NCI-H1105 (cell line): ENCODE measurements around the gene ZNF662.

Experiments used
- DNase-seq: peaks from one replicate; lab custom pipeline; 2025; lab: John Stamatoyannopoulos, UW

The ZNF662 gene

DNA sequence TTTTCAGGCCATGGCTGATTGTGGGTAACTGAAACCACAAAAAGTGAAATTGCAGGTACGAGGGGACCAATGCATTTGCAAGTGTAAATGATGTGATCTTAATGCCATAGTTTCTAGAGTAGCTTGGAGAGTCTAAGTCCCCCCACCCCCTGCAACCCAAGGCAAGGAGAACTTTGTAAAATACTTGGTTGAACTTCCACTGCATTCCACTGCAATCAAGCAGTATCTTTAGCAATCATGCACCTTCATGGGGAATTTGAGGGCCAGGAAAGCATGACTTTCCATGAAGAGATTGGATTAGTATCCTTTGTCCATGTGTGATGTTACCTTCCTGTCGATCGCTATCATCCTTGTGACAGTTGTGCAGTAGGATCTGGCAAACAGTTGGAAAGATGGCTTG lies 18.9 kb upstream of the ZNF662 start:
- no peak for DNase-seq

- no peak for DNase-seq
Measured at GRCh38 chr3:42891042-42891441, 14.9 kb upstream of the ZNF662 start.

GRCh38 chr3:42892169-42892568 lies 13.8 kb upstream of the ZNF662 start:
- no peak for DNase-seq

DNA sequence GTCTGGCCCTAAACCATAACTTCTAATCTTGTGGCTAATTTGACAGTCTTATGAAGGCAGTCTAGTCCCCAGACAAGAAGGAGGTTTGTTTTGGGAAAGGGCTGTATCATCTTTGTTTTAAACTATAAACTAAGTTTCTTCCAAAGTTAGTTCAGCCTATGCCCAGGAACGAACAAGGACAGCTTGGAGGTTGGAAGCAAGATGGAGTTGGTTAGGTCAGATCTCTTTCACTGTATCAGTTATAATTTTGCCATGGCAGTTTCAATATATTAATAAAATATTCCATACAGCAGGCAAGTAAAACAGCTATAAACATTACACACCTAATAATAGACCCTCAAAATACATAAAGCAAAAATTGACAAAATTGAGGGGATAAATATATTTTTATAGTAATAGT lies 13.1 kb upstream of the ZNF662 start:
- DNase-seq = no peak

DNA sequence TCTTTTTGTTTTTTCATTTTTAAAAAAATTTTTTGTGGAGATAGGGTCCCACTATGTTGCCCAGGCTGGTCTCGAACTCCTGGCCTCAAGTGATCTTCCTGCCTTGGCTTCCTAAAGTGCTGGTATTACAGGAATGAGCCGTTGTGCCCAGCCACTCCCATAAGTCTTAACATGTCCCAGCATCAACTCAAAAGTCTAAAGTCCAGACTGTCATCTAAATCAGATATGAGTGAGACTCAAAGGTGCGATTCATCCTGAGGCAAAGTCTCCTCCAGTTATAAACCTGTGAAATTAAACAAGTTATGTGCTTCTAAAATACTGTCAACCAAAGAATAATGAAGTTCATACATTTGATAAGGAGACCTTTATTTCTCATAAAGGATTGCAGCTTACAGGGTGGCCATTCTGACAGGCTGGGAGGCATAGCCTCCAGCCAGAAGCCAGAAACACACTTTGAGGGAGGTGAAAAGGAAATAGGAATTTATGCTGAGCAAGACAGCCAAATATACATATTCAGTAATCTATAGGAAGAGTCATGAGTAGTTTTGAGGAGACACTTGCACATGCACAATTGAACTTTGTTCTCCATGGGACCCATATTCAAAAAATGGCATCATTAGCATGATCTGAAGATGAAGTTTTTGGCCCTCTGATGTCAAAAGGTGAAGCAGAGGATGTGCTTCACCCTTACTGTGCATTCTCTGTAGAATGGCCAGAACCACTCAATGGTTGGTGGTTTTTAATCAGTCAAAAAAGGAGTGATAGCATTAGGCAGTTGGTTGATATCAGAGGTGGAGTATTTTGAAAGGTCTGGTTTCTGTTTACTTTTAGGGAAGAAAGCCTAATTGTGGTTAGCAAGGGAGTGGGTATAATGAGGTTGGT lies 11.0 kb upstream of the ZNF662 start:
- peak; percentile 4 for DNase-seq

DNA sequence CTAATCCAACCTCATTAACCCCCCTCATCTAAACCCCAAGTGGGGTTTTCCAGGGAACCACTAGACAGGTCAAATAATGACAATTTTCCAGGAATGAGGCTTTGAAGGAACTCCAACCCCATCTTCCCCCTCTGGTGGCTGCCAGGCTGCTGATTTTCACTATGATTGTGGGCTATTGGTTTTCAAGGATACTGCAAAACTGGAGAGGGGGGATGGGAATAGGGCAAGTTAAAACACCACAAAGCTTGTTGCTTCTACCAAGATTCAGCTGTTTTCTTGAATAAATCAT lies 10.4 kb upstream of the ZNF662 start:
- DNase-seq = no peak

GRCh38 chr3:42898896-42899675 lies 6.9 kb upstream of the ZNF662 start:
- no peak for DNase-seq

DNA sequence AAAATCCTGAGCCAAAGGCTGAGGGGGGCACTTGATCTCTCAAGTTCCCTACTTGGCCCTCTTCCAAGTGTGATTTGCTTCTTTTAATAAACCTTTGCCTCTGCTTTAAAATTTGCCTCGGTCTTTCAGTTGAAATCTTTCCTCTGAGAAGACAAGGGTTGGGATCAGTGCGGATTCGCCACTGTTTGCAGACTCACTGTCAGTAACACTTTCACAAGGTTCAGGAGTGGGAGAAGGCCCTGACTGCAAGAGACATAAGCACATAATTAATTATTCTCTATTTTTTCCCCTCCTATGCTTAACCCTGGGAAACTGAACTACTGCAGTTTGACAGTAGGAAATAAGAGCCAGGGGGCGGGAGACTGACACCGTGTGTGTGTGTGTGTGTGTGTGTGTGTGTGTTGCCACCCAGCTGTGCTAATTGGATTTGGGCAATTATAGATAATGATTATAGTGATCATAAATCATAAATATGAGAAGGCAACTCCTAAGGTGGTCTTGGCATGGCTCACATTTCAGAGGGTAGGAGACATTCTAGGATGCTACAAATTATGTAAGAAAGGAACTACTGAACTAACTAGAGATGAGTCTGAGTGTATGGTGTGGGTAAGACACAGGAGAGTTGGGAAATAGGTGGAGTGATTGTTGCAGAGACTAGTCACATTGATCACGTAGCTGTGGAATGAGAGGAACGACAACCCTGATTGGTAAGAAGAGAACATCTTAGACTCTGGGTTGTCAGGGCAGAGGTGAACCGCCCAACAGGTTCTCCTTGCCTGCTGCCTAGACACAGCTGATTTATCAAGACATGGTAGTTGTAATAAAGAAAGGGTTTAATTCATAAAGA lies 5.5 kb upstream of the ZNF662 start:
- peak; percentile 7 for DNase-seq

DNA sequence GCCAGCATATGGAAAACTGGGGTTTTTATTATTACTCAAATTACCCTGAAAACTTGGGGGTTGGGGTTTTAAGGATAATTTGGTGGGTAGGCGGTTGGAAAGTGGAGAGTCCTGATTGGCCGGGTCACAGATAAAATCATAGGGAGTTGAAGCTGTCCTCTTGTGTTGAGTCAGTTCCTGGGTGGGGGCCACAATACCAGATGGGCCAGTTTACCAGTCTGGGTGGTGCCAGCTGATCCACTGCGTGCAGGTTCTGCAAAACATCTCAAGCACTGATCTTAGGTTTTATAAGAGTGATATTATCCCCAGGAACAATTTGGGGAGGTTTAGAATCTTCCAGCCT lies 4.9 kb upstream of the ZNF662 start:
- DNase-seq = no peak

DNA sequence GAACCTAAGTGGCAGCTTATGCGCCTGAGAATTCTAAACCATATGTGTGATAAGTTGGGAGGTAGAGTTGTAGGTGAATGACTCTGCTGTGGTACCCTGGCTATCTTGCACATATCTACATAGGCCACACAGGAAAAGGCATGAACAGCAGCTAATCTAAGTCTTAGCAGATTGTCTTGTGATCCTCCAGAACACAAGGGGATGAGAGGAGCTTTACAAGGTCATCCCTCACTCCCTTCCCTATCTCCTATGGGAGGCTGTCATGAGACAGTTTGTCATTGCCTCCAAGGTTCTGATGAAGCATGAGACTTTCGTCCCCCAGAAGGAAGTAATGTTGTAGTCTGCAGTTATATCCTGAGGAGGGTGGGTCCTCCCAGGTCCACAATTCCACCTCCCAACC lies 3.7 kb upstream of the ZNF662 start:
- no peak for DNase-seq

- no peak for DNase-seq
Measured at GRCh38 chr3:42904076-42904475, 1.9 kb upstream of the ZNF662 start.

GRCh38 chr3:42905740-42906069 lies 237 bp upstream of the ZNF662 start:
- DNase-seq = no peak

DNA sequence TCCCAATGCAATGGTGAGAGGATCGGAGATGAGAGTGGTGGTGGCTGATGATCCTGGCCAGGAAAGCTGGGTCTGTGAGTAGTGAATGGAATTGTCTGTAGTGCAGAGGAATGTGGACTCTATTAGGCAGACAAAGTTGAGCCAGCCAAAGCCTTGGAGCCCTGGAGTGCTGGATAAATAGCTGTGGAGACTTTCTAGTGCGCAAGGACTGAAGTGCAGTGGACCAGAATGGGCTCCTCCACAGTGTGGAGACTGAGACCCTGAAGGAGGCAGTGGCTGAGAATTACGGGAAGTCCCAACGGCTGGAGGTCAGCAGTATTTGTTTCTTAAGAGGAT lies 874 bp downstream of the ZNF662 start:
- no peak for DNase-seq

- no peak for DNase-seq
Measured at GRCh38 chr3:42908675-42909074, 2.7 kb downstream of the ZNF662 start.

DNA sequence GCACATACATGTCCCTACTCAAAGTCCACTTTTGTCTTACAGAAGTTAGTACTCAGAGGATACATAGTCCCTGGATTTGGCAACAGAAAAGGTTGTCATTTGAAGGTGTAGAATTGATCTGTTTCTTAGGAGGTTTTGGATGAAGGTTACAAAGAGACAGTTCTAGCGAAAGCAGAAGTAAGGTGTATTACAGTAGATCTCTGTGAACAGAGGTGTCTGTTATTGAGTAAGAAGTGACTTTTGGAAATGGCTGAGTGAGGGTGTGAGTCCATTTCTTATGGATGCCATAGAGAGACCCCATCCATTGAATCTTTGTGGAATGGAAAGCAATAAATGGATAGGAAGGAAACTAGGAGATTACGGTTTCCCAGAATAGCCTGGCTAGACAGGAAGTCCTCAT lies 5.6 kb downstream of the ZNF662 start:
- DNase-seq = no peak

DNA sequence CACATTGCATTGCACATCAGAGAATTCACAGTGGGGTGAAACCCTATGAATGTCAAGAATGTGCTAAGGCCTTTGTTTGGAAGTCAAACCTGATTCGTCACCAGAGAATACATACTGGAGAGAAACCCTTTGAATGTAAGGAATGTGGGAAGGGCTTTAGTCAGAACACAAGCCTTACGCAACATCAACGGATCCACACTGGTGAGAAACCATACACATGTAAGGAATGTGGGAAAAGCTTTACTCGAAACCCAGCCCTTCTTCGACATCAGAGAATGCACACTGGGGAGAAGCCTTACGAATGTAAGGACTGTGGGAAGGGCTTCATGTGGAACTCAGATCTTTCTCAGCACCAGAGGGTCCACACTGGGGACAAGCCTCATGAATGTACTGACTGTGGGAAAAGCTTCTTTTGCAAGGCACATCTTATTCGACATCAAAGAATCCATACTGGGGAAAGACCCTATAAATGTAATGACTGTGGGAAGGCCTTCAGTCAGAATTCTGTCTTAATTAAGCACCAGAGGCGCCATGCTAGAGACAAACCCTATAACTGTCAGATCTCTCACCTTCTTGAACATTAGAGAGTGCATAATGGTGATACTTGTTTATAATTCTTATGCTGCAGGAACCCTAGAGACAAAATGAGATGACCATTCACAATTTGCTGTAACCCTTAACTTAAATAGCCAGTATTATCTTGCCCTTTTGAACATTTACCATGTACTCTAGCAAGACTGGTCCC lies 9.0 kb downstream of the ZNF662 start:
- no peak for DNase-seq

DNA sequence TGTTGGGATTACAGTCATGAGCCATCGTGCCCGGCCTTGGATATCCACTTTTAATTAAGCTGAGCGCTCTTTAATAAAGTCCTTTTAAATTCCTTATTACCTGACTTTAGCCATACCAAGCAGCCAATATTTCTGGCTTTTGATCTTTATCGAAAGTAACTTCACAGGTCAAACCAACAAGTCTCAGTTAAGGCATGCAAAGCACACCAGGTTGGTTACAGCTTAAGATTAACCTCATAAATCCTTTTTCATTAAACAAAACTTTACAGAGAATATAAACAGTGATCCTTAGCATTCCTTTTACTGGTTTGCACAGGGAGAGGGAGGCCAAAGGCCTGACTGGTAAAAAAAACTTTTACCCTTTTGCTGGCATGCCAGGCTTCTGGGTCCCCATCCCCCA lies 17.7 kb downstream of the ZNF662 start:
- DNase-seq = no peak

- DNase-seq = no peak
Measured at GRCh38 chr3:42926310-42926709, 20.4 kb downstream of the ZNF662 start.

GRCh38 chr3:42934111-42934510 lies 28.2 kb downstream of the ZNF662 start:
- DNase-seq = no peak

- DNase-seq = no peak
Measured at GRCh38 chr3:42934910-42935309, 29.0 kb downstream of the ZNF662 start.

DNA sequence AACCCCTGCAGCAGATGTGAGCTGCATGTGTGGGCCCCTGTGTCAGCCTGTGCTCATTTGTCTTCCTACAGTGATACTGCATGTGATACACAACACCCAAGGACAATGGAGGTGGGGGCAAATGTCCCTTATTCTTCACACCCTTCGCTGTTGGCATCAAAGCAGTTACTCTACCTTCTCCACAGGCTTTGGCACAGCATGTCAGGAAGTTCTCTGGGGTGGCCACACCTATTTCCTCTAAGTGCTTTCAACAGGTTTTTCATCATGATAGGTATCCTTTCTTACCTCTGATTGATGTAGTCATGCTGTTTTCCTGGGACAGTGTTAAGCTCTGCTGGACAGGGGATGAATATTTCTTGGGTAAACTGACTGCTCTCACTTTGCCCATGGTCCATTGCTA lies 29.5 kb downstream of the ZNF662 start:
- no peak for DNase-seq
